ENCODE results near the gene HS6ST3. TPM values are rescaled to one million over a fixed set of nuclear protein-coding genes. Genes with fewer than 3 reads are reported as not detected.

Gene HS6ST3
- total and polyA plus RNA-seq, 2 of the 13 experiments (the other 11 are each of a cell fraction or from before 2014, with no cell fraction given): not detected

GRCh38 chr13:96525715-96526114 lies 435.8 kb downstream of the HS6ST3 start (continued):
- TF ChIP-seq SOX13 (IDR thresholded peaks at IDR 0.05): no peak
- peak in 1 of 2 experiments; percentile 69; a peak in 2 of 4 replicates for TF ChIP-seq SOX13 (CRISPR knock-in tag; conservative IDR thresholded peaks at IDR 0.05 in 1 of 2, IDR thresholded peaks at IDR 0.05 in 1 of 2)
- no peak for TF ChIP-seq PRMT3 (CRISPR knock-in tag; IDR thresholded peaks at IDR 0.05; ENCODE audit: borderline replicate concordance, low read depth)
- peak; percentile 58 for TF ChIP-seq RARA (CRISPR knock-in tag; IDR thresholded peaks at IDR 0.05)
- no peak for TF ChIP-seq AFF4 (CRISPR knock-in tag; IDR thresholded peaks at IDR 0.05)
- TF ChIP-seq ARID5B (CRISPR knock-in tag; IDR thresholded peaks at IDR 0.05): 0 out of 2 replicates have a peak, but pooled peaks have one; percentile 15
- no peak for TF ChIP-seq DRAP1 (CRISPR knock-in tag; IDR thresholded peaks at IDR 0.05)
- no peak for TF ChIP-seq MEIS2 (CRISPR knock-in tag; IDR thresholded peaks at IDR 0.05)
- no peak for TF ChIP-seq DMAP1 (CRISPR knock-in tag; IDR thresholded peaks at IDR 0.05)
